Gastroesophageal sphincter (tissue), 4 donors: ENCODE data around the gene NABP1. TPM values are rescaled to one million over a fixed set of nuclear protein-coding genes. Genes with fewer than 3 reads are reported as not detected.

Source experiments
- ATAC-seq: fragments of 150-250 bp; one replicate; pipeline ENCODE4 v1.9.1; 2016; ENCODE audit warnings: mild to moderate bottlenecking, moderate library complexity
- H3K27ac ChIP-seq, 4 donors: fragments of 200-600 bp; sonication (generic) in 3 of 4; 1 replicate in 3 of 4; 2 replicates in 1 of 4; pipeline ENCODE4 v1.5.1; 2016 to 2019
- H3K27me3 ChIP-seq: fragments of 200-600 bp; sonication (generic); one replicate; pipeline ENCODE4 v1.5.1; 2019
- H3K36me3 ChIP-seq, 2 donors: fragments of 200-600 bp; sonication (generic); one replicate each; pipeline ENCODE4 v1.5.1; 2019; ENCODE audit warnings: control low read depth in 1 of 2
- H3K4me1 ChIP-seq, 3 donors: fragments of 200-600 bp; sonication (generic); 1 replicate in 2 of 3; 2 replicates in 1 of 3; pipeline ENCODE4 v1.5.1; 2016 to 2019; ENCODE audit warnings: control low read depth in 2 of 3
- H3K4me3 ChIP-seq, 2 donors: fragments of 200-600 bp; sonication (generic); one replicate each; pipeline ENCODE4 v1.5.1; 2019; ENCODE audit warnings: mild to moderate bottlenecking in 1 of 2, moderate library complexity in 1 of 2
- H3K9me3 ChIP-seq, 3 donors: fragments of 200-600 bp; sonication (generic); one replicate each; pipeline ENCODE4 v1.5.1; 2017 to 2019; ENCODE audit warnings: control low read depth in 2 of 3
- CTCF ChIP-seq, 4 experiments: fragments of 200-600 bp in 2 of 4; fragments of 450-650 bp in 2 of 4; sonication (generic) in 1 of 4; IDR thresholded peaks; one replicate each; pipeline ENCODE4 v1.5.1; 2017 to 2019; ENCODE audit warnings: antibody characterized with exemption in 4 of 4, mild to moderate bottlenecking in 2 of 4, moderate library complexity in 2 of 4
- EP300 ChIP-seq: sonication (generic); formaldehyde crosslinking; IDR thresholded peaks from one replicate; pipeline ENCODE4 v1.6.1; 2017; ENCODE audit warnings: antibody characterized with exemption, mild to moderate bottlenecking
- POLR2A ChIP-seq, 2 donors: fragments of 450-650 bp; IDR thresholded peaks; one replicate each; pipeline ENCODE4 v1.6.1; 2017; ENCODE audit warnings: antibody characterized with exemption in 2 of 2, mild to moderate bottlenecking in 2 of 2, moderate library complexity in 1 of 2
- POLR2AphosphoS5 ChIP-seq: sonication (generic); formaldehyde crosslinking; IDR thresholded peaks from one replicate; pipeline ENCODE4 v1.6.1; 2017; ENCODE audit warnings: antibody characterized with exemption
- WGBS, 2 donors: methylation state at CpG; one replicate each; pipeline ENCODE4 v1.1.5; 2018; ENCODE audit warnings: low coverage in 1 of 2; 5-methylcytosine and 5-hydroxymethylcytosine counted together
- total RNA-seq, 4 donors: library from RNA; depleted of rRNA; stranded (reverse); fragments of >200 nt; gene quantifications; one replicate each; pipeline ENCODE4 v1.1.0, GENCODE V29; 2016

Gene NABP1
- total RNA-seq, 4 donors from 2014 or later = 2.8 to 30.7 (median 7.9) TPM

GRCh38 chr2:191637182-191638078 lies 40.5 kb upstream of the NABP1 start:
- Histone ChIP-seq H3K4me1 (no peaks in the 10 kb centered on the region), H3K9me3 (no peaks in the 10 kb centered on the region), H3K36me3 (no peaks in the 10 kb centered on the region), H3K4me3 (no peak overlapping the region), H3K27ac (no peak overlapping the region), H3K27me3 (no peaks in the 10 kb centered on the region)
- TF ChIP-seq POLR2A (IDR thresholded peaks at IDR 0.05) (no peak), EP300 (no peak), CTCF (IDR thresholded peaks at IDR 0.05) (no peak), POLR2AphosphoS5 (no peak)
- ATAC-seq = no peak
- 68 to 76% methylated on average over 4 to 6 of the region's 6 CpGs for WGBS, 2 donors

DNA sequence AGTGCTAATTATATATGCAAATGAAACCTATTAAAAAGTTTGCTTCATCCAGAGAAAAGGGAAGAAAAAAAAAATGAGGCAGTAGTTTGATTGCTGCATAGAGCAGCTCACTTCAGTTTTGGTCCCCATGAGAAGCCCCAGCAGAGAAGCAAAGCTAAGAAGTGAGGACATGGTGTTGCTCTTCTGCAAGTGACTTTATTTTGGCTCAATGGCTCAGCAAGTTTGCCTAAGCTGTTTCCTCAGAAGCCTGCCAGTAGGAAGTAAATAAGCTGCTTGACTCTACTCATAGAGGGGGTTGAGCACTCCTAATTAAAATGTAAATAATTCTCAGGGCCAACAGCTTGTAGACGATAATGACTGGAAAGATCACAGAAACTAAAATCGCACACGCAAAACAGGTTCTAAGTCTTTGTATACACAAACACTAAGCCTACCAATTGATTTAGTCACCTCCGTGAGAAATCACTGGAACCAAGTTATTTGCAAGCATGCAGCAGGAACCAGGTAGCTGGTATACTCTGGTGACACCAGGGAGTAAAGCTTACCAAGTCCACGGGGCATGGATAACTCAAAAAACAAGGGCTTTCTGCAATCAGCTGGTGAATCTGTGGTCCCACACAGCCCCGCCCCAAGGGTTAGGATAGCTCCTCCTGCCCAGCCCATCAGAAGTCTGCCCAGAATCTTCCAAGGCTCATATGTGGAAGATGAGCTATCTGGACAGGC lies 39.7 kb upstream of the NABP1 start:
- no peaks in the 10 kb centered on the region for H3K4me1 ChIP-seq
- H3K27ac ChIP-seq = no peak overlapping the region
- ATAC-seq = no peak
- H3K27me3 ChIP-seq = no peaks in the 10 kb centered on the region
- H3K4me3 ChIP-seq = no peak overlapping the region
- no peaks in the 10 kb centered on the region for H3K9me3 ChIP-seq
- TF ChIP-seq POLR2AphosphoS5 (no peak), EP300 (no peak)
- WGBS, 2 donors = 58 to 78% methylated on average over 4 to 6 of the region's 6 CpGs
- no peaks in the 10 kb centered on the region for H3K36me3 ChIP-seq

DNA sequence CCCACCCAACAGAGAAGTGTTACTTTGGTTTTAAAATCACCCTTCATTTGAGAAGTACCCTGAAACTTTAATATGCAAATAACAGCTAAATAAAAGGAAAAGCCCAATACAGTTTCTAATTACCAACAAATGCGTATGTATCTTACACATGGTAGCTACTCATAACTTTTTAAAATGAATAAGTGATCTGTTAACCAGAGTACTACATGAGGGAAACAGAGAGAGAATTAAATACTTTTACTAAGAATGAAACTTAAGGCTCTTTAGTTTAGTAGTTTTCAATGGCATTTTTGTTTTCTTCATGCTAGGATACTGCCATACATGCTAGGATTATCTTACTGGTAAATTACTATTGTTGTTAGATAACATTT lies 39.1 kb upstream of the NABP1 start:
- no peak for ATAC-seq
- Histone ChIP-seq H3K9me3 (no peaks in the 10 kb centered on the region), H3K4me3 (no peak overlapping the region), H3K27ac (no peak overlapping the region), H3K36me3 (no peaks in the 10 kb centered on the region), H3K27me3 (no peaks in the 10 kb centered on the region), H3K4me1 (no peaks in the 10 kb centered on the region)
- TF ChIP-seq EP300 (no peak), CTCF (IDR thresholded peaks at IDR 0.05) (no peak), POLR2A (IDR thresholded peaks at IDR 0.05) (no peak), POLR2AphosphoS5 (no peak)
- WGBS, 2 donors = 92 to 100% methylated on average over 1 of the region's 1 CpG

DNA sequence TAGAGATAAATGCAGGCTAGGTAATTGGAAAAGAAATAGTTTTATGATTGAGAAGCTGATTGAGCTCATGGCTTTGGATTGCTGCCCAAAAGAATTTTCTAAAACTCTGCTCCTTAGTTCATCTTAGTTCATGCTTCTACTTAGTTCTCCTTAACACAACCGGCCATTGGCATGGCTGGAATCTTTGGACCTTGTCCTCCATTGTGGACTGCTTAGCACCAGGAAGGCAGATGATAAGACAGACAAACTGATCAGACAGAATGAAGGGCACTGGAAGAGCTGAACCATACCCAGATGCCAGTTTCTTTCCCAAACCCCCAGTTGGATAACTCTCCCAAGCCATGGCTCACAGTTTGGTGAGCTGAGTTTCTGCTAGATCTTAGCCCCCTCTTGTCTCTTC lies 36.3 kb upstream of the NABP1 start:
- Histone ChIP-seq H3K9me3 (no peaks in the 10 kb centered on the region), H3K4me3 (no peak overlapping the region), H3K27me3 (no peaks in the 10 kb centered on the region), H3K36me3 (no peaks in the 10 kb centered on the region), H3K27ac (no peak overlapping the region), H3K4me1 (no peaks in the 10 kb centered on the region)
- WGBS, 2 donors = 70 to 100% methylated on average over 1 of the region's 1 CpG
- no peak for ATAC-seq
- TF ChIP-seq CTCF (IDR thresholded peaks at IDR 0.05) (no peak), POLR2AphosphoS5 (no peak), EP300 (no peak), POLR2A (IDR thresholded peaks at IDR 0.05) (no peak)

GRCh38 chr2:191642541-191642940 lies 35.4 kb upstream of the NABP1 start:
- no peak for ATAC-seq
- Histone ChIP-seq H3K4me3 (no peak overlapping the region), H3K27ac (no peak overlapping the region), H3K36me3 (no peaks in the 10 kb centered on the region), H3K27me3 (no peaks in the 10 kb centered on the region), H3K9me3 (no peaks in the 10 kb centered on the region), H3K4me1 (no peaks in the 10 kb centered on the region)
- 57% methylated on average over 2 of the region's 2 CpGs; no CpG with 5 or more reads in 1 of the 2 donors for WGBS, 2 donors
- TF ChIP-seq EP300 = no peak
- no peak for TF ChIP-seq POLR2A (IDR thresholded peaks at IDR 0.05)
- no peak for TF ChIP-seq CTCF (IDR thresholded peaks at IDR 0.05)
- TF ChIP-seq POLR2AphosphoS5 = no peak
